HepG2 (cell line): ENCODE measurements around the gene NSUN6. TPM values are rescaled to one million over a fixed set of nuclear protein-coding genes. Genes with fewer than 3 reads are reported as not detected.

Experiments used
- ATAC-seq: fragments of 200-7000 bp; cut with Tn5 transposase; 3 replicates; pipeline ENCODE4 v1.9.1; 2020; ENCODE audit warnings: mild to moderate bottlenecking, moderate library complexity
- BruUV-seq: library from RNA; stranded (reverse); fragments of 400-500 nt; replicated peaks from 2 replicates; lab custom pipeline; 2021; lab: Mats Ljungman, UMichigan
- CTCF ChIA-PET: fragments of 300-600 bp; formaldehyde crosslinking; extraction: SDS; loops from one replicate; lab custom pipeline; 2021; ENCODE audit warnings: low total read pairs, inconsistent platforms, low intra/inter-chr PET ratio; lab: Yijun Ruan, JAX
- POLR2A ChIA-PET: fragments of 350-600 bp; sonication (Branson Sonifier 250); formaldehyde crosslinking; loops from one replicate; lab custom pipeline; 2020; ENCODE audit warnings: antibody characterized with exemption, inconsistent platforms; lab: Yijun Ruan, JAX
- DNase-seq: peaks from one replicate; pipeline ENCODE4 v3.0.0-alpha.2; 2015; ENCODE audit warnings: low spot score
- FAIRE-seq: peaks from 3 replicates; lab custom pipeline; 2011; peaks lifted over from hg19 to GRCh38; lab: Jason Lieb, UNC
- H2AFZ ChIP-seq: one replicate; pipeline ENCODE4 v1.6.1; 2011; ENCODE audit warnings: low read length, inconsistent platforms
- H3K27ac ChIP-seq: fragments of 300-600 bp; 3 replicates; pipeline ENCODE4 v1.8.0; 2011; ENCODE audit warnings: mixed run types, mild to moderate bottlenecking, mixed read lengths, low read length, inconsistent platforms; ENCODE audit not compliant: insufficient read depth; ENCODE audit errors: extremely low read length
- H3K27me3 ChIP-seq, 2 experiments: fragments of 200-600 bp in 1 of 2; 2 replicates in 1 of 2; 3 replicates in 1 of 2; pipeline versions ENCODE4 v1.6.0 to v1.8.0; 2011; ENCODE audit warnings: low read length in 2 of 2, mild to moderate bottlenecking in 2 of 2, moderate library complexity in 2 of 2, inconsistent platforms in 1 of 2; ENCODE audit not compliant: insufficient read depth in 2 of 2, control insufficient read depth in 1 of 2
- H3K36me3 ChIP-seq, 2 experiments: fragments of 200-600 bp in 1 of 2; replicated peaks in 1 of 2; 2 replicates in 1 of 2; 3 replicates in 1 of 2; pipeline versions ENCODE4 v1.5.1 to v1.8.0; 2011; ENCODE audit warnings: low read length in 2 of 2, inconsistent platforms in 1 of 2; ENCODE audit not compliant: insufficient read depth in 2 of 2, control insufficient read depth in 1 of 2
- H3K4me1 ChIP-seq: 2 replicates; pipeline ENCODE4 v1.5.1; 2012; ENCODE audit warnings: low read length, inconsistent platforms; ENCODE audit not compliant: insufficient read depth
- H3K4me2 ChIP-seq: 2 replicates; pipeline ENCODE4 v1.6.0; 2011; ENCODE audit warnings: low read depth, low read length, inconsistent platforms
- H3K4me3 ChIP-seq, 3 experiments: fragments of 200-600 bp in 1 of 3; sonication (generic), shearing (Covaris generic) in 1 of 3; replicated peaks in 1 of 3; 2 replicates each; pipeline ENCODE4 v1.5.1; 2011 to 2016; ENCODE audit warnings: low read length in 3 of 3, inconsistent platforms in 2 of 3, low read depth in 2 of 3, mild to moderate bottlenecking in 2 of 3, control low read depth in 1 of 3, mixed read lengths in 1 of 3; ENCODE audit not compliant: insufficient read depth in 1 of 3
- H3K79me2 ChIP-seq: one replicate; pipeline ENCODE4 v1.6.1; 2011; ENCODE audit warnings: low read length, inconsistent platforms; ENCODE audit not compliant: insufficient read depth
- H3K9ac ChIP-seq: 2 replicates; pipeline ENCODE4 v1.6.0; 2011; ENCODE audit warnings: mild to moderate bottlenecking, low read depth, low read length, inconsistent platforms; ENCODE audit not compliant: insufficient read depth
- H3K9me3 ChIP-seq: 2 replicates; pipeline ENCODE4 v1.5.1; 2012; ENCODE audit warnings: mild to moderate bottlenecking, low read length
- H4K20me1 ChIP-seq: 2 replicates; pipeline ENCODE4 v1.6.0; 2011; ENCODE audit warnings: inconsistent platforms, mild to moderate bottlenecking, low read length, moderate library complexity; ENCODE audit not compliant: insufficient read depth
- ATF3 ChIP-seq: sonication (generic); formaldehyde crosslinking; IDR thresholded peaks from 2 replicates; pipeline ENCODE4 v1.4.0; 2020; ENCODE audit warnings: missing genetic modification reagents
- ATF7-NPFF ChIP-seq: sonication (generic); formaldehyde crosslinking; IDR thresholded peaks from 2 replicates; pipeline ENCODE4 v1.8.1; 2023; ENCODE audit warnings: mild to moderate bottlenecking, low read depth, missing genetic modification reagents, moderate library complexity
- ATRX ChIP-seq: sonication (generic); formaldehyde crosslinking; IDR thresholded peaks from 2 replicates; pipeline ENCODE4 v1.4.0; 2020; ENCODE audit warnings: missing genetic modification reagents, borderline replicate concordance
- E2F1 ChIP-seq: sonication (generic); formaldehyde crosslinking; IDR thresholded peaks from 2 replicates; pipeline ENCODE4 v1.5.0; 2020; ENCODE audit warnings: missing genetic modification reagents
- HINFP ChIP-seq: sonication (generic); formaldehyde crosslinking; IDR thresholded peaks from 2 replicates; pipeline ENCODE4 v1.4.0; 2020; ENCODE audit warnings: low read depth, mild to moderate bottlenecking, missing genetic modification reagents
- MYPOP ChIP-seq: sonication (generic); formaldehyde crosslinking; IDR thresholded peaks from 2 replicates; pipeline ENCODE4 v1.8.1; 2023; ENCODE audit warnings: mild to moderate bottlenecking, moderate library complexity, missing genetic modification reagents
- NCOR1 ChIP-seq: fragments of 200-600 bp; sonication (generic); IDR thresholded peaks from 2 replicates; pipeline ENCODE4 v1.7.0; 2017; ENCODE audit warnings: antibody characterized with exemption, low read length, borderline replicate concordance
- SMAD1 ChIP-seq: sonication (generic); formaldehyde crosslinking; IDR thresholded peaks from 2 replicates; pipeline ENCODE4 v1.4.0; 2020; ENCODE audit warnings: missing genetic modification reagents, low read depth, mild to moderate bottlenecking, borderline replicate concordance
- ZNF142 ChIP-seq: sonication (generic); formaldehyde crosslinking; IDR thresholded peaks from 2 replicates; pipeline ENCODE4 v1.4.0; 2020; ENCODE audit warnings: missing genetic modification reagents
- ZNF577 ChIP-seq: sonication (generic); formaldehyde crosslinking; IDR thresholded peaks from 2 replicates; pipeline ENCODE4 v1.4.0; 2020; ENCODE audit warnings: mild to moderate bottlenecking, low read depth, missing genetic modification reagents, borderline replicate concordance
- ZNF704 ChIP-seq: sonication (generic); formaldehyde crosslinking; IDR thresholded peaks from 2 replicates; pipeline ENCODE4 v1.8.1; 2023; ENCODE audit warnings: mild to moderate bottlenecking, inconsistent platforms, moderate library complexity, missing genetic modification reagents, borderline replicate concordance
- ZNF768 ChIP-seq: sonication (generic); formaldehyde crosslinking; IDR thresholded peaks from 2 replicates; pipeline ENCODE4 v1.4.0; 2020; ENCODE audit warnings: missing genetic modification reagents
- ZSCAN9 ChIP-seq: IDR thresholded peaks from 2 replicates; pipeline ENCODE4 v1.6.1; 2016; ENCODE audit warnings: borderline replicate concordance
- WGBS: methylation state at CpG from one replicate; pipeline ENCODE4 v1.1.6; 2017; ENCODE audit warnings: low lambda C conversion rate; 5-methylcytosine and 5-hydroxymethylcytosine counted together
- in situ Hi-C: cut with HindIII; loops from 2 replicates; pipeline ENCODE4 v1.10.0; 2017; ENCODE audit warnings: low pct_unique_long_range_greater_than_20kb; ENCODE audit not compliant: extremely low pct_ligation_motif_present
- intact Hi-C: fragments of 100-400 bp; cut with micrococcal nuclease; formaldehyde crosslinking; loops from one replicate; pipeline ENCODE4 v1.10.0; 2022; ENCODE audit not compliant: unreplicated experiment
- polyA plus RNA-seq, 8 experiments: library from polyadenylated mRNA; depleted of rRNA in 3 of 8; stranded (reverse) in 7 of 8; unstranded in 1 of 8; fragments of >200 nt; fragmentation: Illumina TruSeq in 4 of 8; extraction: Trizol in 4 of 8; gene quantifications; 2 replicates each; pipeline versions ENCODE4 v1.2.1 to v1.2.3, GENCODE V29; 2011 to 2016; ENCODE audit warnings: low read depth in 4 of 8, missing spikeins in 1 of 8, mixed read lengths in 1 of 8; ENCODE audit not compliant: insufficient read depth in 1 of 8
- total RNA-seq, 5 experiments: library from RNA; depleted of rRNA; stranded (reverse); fragments of >200 nt; fragmentation: Illumina TruSeq; extraction: Trizol; gene quantifications; 2 replicates each; pipeline ENCODE4 v1.2.3, GENCODE V29; 2016; ENCODE audit warnings: low read depth in 1 of 5

Gene NSUN6
- total and polyA plus RNA-seq, 2 of the 13 experiments (the other 11 are each of a cell fraction or from before 2014, with no cell fraction given) = 17.2 to 19.3 TPM

- no peaks in the 10 kb centered on the region for H3K27me3 ChIP-seq
- CTCF ChIA-PET = no interaction called here
- intact Hi-C loops (no loop called here), in situ Hi-C loops (no loop called here)
- BruUV-seq = no TSS peak
- 97% methylated on average over 4 of the region's 4 CpGs for WGBS
- H3K4me2 ChIP-seq = no peak overlapping the region
- peak overlapping the region; percentile 18 for H3K27ac ChIP-seq
- FAIRE-seq (no peak), DNase-seq (no peak), ATAC-seq (no peak)
- H3K4me1 ChIP-seq = peaks cover 63% of the 10 kb centered on the region
- no peaks in the 10 kb centered on the region for H3K9me3 ChIP-seq
- no peak overlapping the region for H2AFZ ChIP-seq
- no peak overlapping the region for H3K4me3 ChIP-seq
- H3K9ac ChIP-seq = no peak overlapping the region
- H3K36me3 ChIP-seq = no peaks in the 10 kb centered on the region
- H4K20me1 ChIP-seq = no peaks in the 10 kb centered on the region
- POLR2A ChIA-PET = interaction anchor here (2.4 kb wide), 1 partner anchor 23 kb away, joined by 21 read pairs; the partner anchor contains the start of gene ARL5B
- no peaks in the 10 kb centered on the region for H3K79me2 ChIP-seq
- TF ChIP-seq E2F1 (no peak), ZSCAN9 (CRISPR knock-in tag) (no peak), ATRX (CRISPR knock-in tag) (no peak), MYPOP (CRISPR knock-in tag) (no peak), ATF7-NPFF (CRISPR knock-in tag) (no peak), HINFP (CRISPR knock-in tag) (no peak), ATF3 (CRISPR knock-in tag) (no peak), NCOR1 (no peak), ZNF142 (no peak), ZNF768 (no peak), SMAD1 (CRISPR knock-in tag) (no peak), ZNF704 (CRISPR knock-in tag) (no peak), ZNF577 (CRISPR knock-in tag) (no peak)
Observed at GRCh38 chr10:18635995-18636394, 15.4 kb downstream of the NSUN6 start.
